SHP77 treated with DMSO at 0.1 percent for 48 hours (cell line): ENCODE data around the gene TMEM101.
"Not testable (repeated sequence)": the region's sequence is repeated elsewhere in the genome, so short reads cannot be mapped to it uniquely, and the experiment has no call there.

Experiments
- DNase-seq: peaks from one replicate; lab custom pipeline; 2025; lab: John Stamatoyannopoulos, UW

The TMEM101 gene

GRCh38 chr17:43974382-43975266 is 40.1 kb downstream of the TMEM101 start:
- DNase-seq = no peak

GRCh38 chr17:43972444-43973212 is 42.1 kb downstream of the TMEM101 start:
- not testable (repeated sequence) for DNase-seq

- not testable (repeated sequence) for DNase-seq
Observed at GRCh38 chr17:43971436-43971835, 43.3 kb downstream of the TMEM101 start.

- DNase-seq = no peak
Observed at GRCh38 chr17:43970366-43970765, 44.4 kb downstream of the TMEM101 start.

- DNase-seq = no peak
Observed at GRCh38 chr17:43967251-43967875, 47.4 kb downstream of the TMEM101 start.

GRCh38 chr17:43966276-43966675 is 48.5 kb downstream of the TMEM101 start:
- no peak for DNase-seq

GRCh38 chr17:43962479-43962878 is 52.3 kb downstream of the TMEM101 start:
- no peak for DNase-seq

- DNase-seq = no peak
Observed at GRCh38 chr17:43961954-43962353, 52.8 kb downstream of the TMEM101 start.

- not testable (repeated sequence) for DNase-seq
Observed at GRCh38 chr17:43961292-43961691, 53.5 kb downstream of the TMEM101 start.
